GM12873 (cell line): ENCODE data around the gene FATE1.

Experiments used
- CTCF ChIP-seq: IDR thresholded peaks from 2 replicates; pipeline ENCODE4 v1.5.1; 2012; ENCODE audit warnings: low read depth, mild to moderate bottlenecking, moderate library complexity, low read length, control low read depth; ENCODE audit not compliant: insufficient read depth; ENCODE audit errors: missing control alignments

Gene FATE1

GRCh38 chrX:151743651-151744470 is 28.0 kb downstream of the FATE1 start:
- no peak for TF ChIP-seq CTCF

GRCh38 chrX:151745651-151746050 is 29.8 kb downstream of the FATE1 start:
- no peak for TF ChIP-seq CTCF

GRCh38 chrX:151746502-151746901 is 30.7 kb downstream of the FATE1 start:
- no peak for TF ChIP-seq CTCF

- no peak for TF ChIP-seq CTCF
Observed at GRCh38 chrX:151750511-151750910, 34.7 kb downstream of the FATE1 start.

- no peak for TF ChIP-seq CTCF
Observed at GRCh38 chrX:151752847-151753246, 37.0 kb downstream of the FATE1 start.

GRCh38 chrX:151753313-151754046 is 37.6 kb downstream of the FATE1 start:
- TF ChIP-seq CTCF: peak; percentile 76

GRCh38 chrX:151754047-151754429 is 38.2 kb downstream of the FATE1 start:
- TF ChIP-seq CTCF: no peak
